ENCODE data around the gene FNDC3B. TPM values are rescaled to one million over a fixed set of nuclear protein-coding genes. Genes with fewer than 3 reads are reported as not detected.

The FNDC3B gene
- total RNA-seq, 1 experiment from 2014 or later = 48.6 TPM

- H3K4me2 ChIP-seq (ENCODE audit: low read length) = no peak overlapping the region
- H3K9me2 ChIP-seq (replicated peaks; ENCODE audit: low read length) = no peaks in the 10 kb centered on the region
- peak; percentile 97 for ATAC-seq
- peak overlapping the region; percentile 64 for H3K27ac ChIP-seq (ENCODE audit: low read length)
- BruUV-seq (replicated peaks) = no TSS peak
- POLR2A ChIA-PET (ENCODE audit: unreplicated experiment) = no interaction called here
- peaks cover 26% of the 10 kb centered on the region for H3K79me2 ChIP-seq (ENCODE audit: low read length)
- H3F3A ChIP-seq (ENCODE audit: low read length, unreplicated experiment) = peaks cover 4% of the 10 kb centered on the region
- H3K4me3 ChIP-seq (ENCODE audit: low read length) = no peak overlapping the region
- H3K9me3 ChIP-seq (ENCODE audit: low read length) = peaks cover 6% of the 10 kb centered on the region; the same call in 1 of the 2 replicates
- intact Hi-C loops (cut with micrococcal nuclease) = no loop called here
- H4K20me1 ChIP-seq (ENCODE audit: low read length) = peaks cover 8% of the 10 kb centered on the region; the same call in 1 of the 2 replicates
- CTCF ChIA-PET = no interaction called here
- no peaks in the 10 kb centered on the region for H3K27me3 ChIP-seq (ENCODE audit: low read length)
- H3K9ac ChIP-seq (ENCODE audit: low read length) = no peak overlapping the region
- DNase-seq = peak; percentile 93
- H2AFZ ChIP-seq (ENCODE audit: low read length) = no peak overlapping the region
- peaks cover 10% of the 10 kb centered on the region for H3K4me1 ChIP-seq (ENCODE audit: insufficient read depth, low read length)
- TF ChIP-seq EZH2phosphoT487 (IDR thresholded peaks at IDR 0.05; ENCODE audit: borderline replicate concordance, low read length) = no peak
- no peak for TF ChIP-seq CTCF (conservative IDR thresholded peaks at IDR 0.05; ENCODE audit: low read depth, low read length)
- TF ChIP-seq EZH2 (IDR thresholded peaks at IDR 0.05; ENCODE audit: low read length, unreplicated experiment) = no peak
- H3K36me3 ChIP-seq (ENCODE audit: low read depth, low read length) = peaks cover 42% of the 10 kb centered on the region
Observed at GRCh38 chr3:172244011-172244410, 204.6 kb downstream of the FNDC3B start.

- peaks cover 8% of the 10 kb centered on the region; the same call in 1 of the 2 replicates for H4K20me1 ChIP-seq (ENCODE audit: low read length)
- no peak overlapping the region for H3K4me2 ChIP-seq (ENCODE audit: low read length)
- H3F3A ChIP-seq (ENCODE audit: low read length, unreplicated experiment) = peaks cover 4% of the 10 kb centered on the region
- no peak overlapping the region for H2AFZ ChIP-seq (ENCODE audit: low read length)
- ChIA-PET POLR2A (ENCODE audit: unreplicated experiment) (no interaction called here), CTCF (no interaction called here)
- peaks cover 6% of the 10 kb centered on the region; the same call in 1 of the 2 replicates for H3K9me3 ChIP-seq (ENCODE audit: low read length)
- H3K9ac ChIP-seq (ENCODE audit: low read length) = no peak overlapping the region
- H3K4me1 ChIP-seq (ENCODE audit: insufficient read depth, low read length) = peaks cover 10% of the 10 kb centered on the region
- DNase-seq (no peak), ATAC-seq (no peak)
- peaks cover 39% of the 10 kb centered on the region for H3K36me3 ChIP-seq (ENCODE audit: low read depth, low read length)
- peaks cover 26% of the 10 kb centered on the region for H3K79me2 ChIP-seq (ENCODE audit: low read length)
- intact Hi-C loops (cut with micrococcal nuclease) = no loop called here
- TF ChIP-seq CTCF (conservative IDR thresholded peaks at IDR 0.05; ENCODE audit: low read depth, low read length) (no peak), EZH2phosphoT487 (IDR thresholded peaks at IDR 0.05; ENCODE audit: borderline replicate concordance, low read length) (no peak)
- no peaks in the 10 kb centered on the region for H3K9me2 ChIP-seq (replicated peaks; ENCODE audit: low read length)
- H3K27me3 ChIP-seq (ENCODE audit: low read length) = no peaks in the 10 kb centered on the region
- H3K4me3 ChIP-seq (ENCODE audit: low read length) = no peak overlapping the region
- no peak overlapping the region for H3K27ac ChIP-seq (ENCODE audit: low read length)
- no TSS peak for BruUV-seq (replicated peaks)
Observed at GRCh38 chr3:172245241-172245640, 205.9 kb downstream of the FNDC3B start.

GRCh38 chr3:172246107-172246844, 206.9 kb downstream of the FNDC3B start:
- H3F3A ChIP-seq (ENCODE audit: low read length, unreplicated experiment) = peaks cover 4% of the 10 kb centered on the region
- H2AFZ ChIP-seq (ENCODE audit: low read length) = no peak overlapping the region
- ChIA-PET CTCF (no interaction called here), POLR2A (ENCODE audit: unreplicated experiment) (no interaction called here)
- no peak overlapping the region for H3K9ac ChIP-seq (ENCODE audit: low read length)
- DNase-seq (no peak), ATAC-seq (no peak)
- H3K36me3 ChIP-seq (ENCODE audit: low read depth, low read length) = peaks cover 31% of the 10 kb centered on the region
- no peaks in the 10 kb centered on the region for H3K9me2 ChIP-seq (replicated peaks; ENCODE audit: low read length)
- H3K4me2 ChIP-seq (ENCODE audit: low read length) = no peak overlapping the region
- H3K27ac ChIP-seq (ENCODE audit: low read length) = no peak overlapping the region
- H3K27me3 ChIP-seq (ENCODE audit: low read length) = no peaks in the 10 kb centered on the region
- H3K79me2 ChIP-seq (ENCODE audit: low read length) = peaks cover 22% of the 10 kb centered on the region
- TF ChIP-seq EZH2 (IDR thresholded peaks at IDR 0.05; ENCODE audit: low read length, unreplicated experiment) (no peak), EZH2phosphoT487 (IDR thresholded peaks at IDR 0.05; ENCODE audit: borderline replicate concordance, low read length) (no peak), CTCF (conservative IDR thresholded peaks at IDR 0.05; ENCODE audit: low read depth, low read length) (no peak)
- BruUV-seq (replicated peaks) = no TSS peak
- intact Hi-C loops (cut with micrococcal nuclease) = no loop called here
- 0 out of 2 replicates have a peak, but pooled peaks cover 6% of the 10 kb centered on the region for H3K9me3 ChIP-seq (ENCODE audit: low read length)
- H3K4me1 ChIP-seq (ENCODE audit: insufficient read depth, low read length) = peaks cover 10% of the 10 kb centered on the region
- peaks cover 8% of the 10 kb centered on the region; the same call in 1 of the 2 replicates for H4K20me1 ChIP-seq (ENCODE audit: low read length)
- no peak overlapping the region for H3K4me3 ChIP-seq (ENCODE audit: low read length)
